GM12878 (cell line): Measurements from ENCODE around the gene TBPL2. TPM values are rescaled to one million over a fixed set of nuclear protein-coding genes. Genes with fewer than 3 reads are reported as not detected.

ENCODE experiments used
- ATAC-seq: fragments of 200-7000 bp; cut with Tn5 transposase; 3 replicates; pipeline ENCODE4 v1.9.1; 2020; ENCODE audit warnings: mild to moderate bottlenecking, moderate library complexity
- BruUV-seq: library from RNA; stranded (reverse); fragments of 400-500 nt; replicated peaks from 2 replicates; lab custom pipeline; 2021; lab: Mats Ljungman, UMichigan
- CTCF ChIA-PET: fragments of 300-600 bp; sonication (Branson Sonifier 250); formaldehyde crosslinking; extraction: SDS; loops from one replicate; lab custom pipeline; 2021; ENCODE audit warnings: inconsistent platforms; lab: Yijun Ruan, JAX
- POLR2A ChIA-PET: fragments of 350-600 bp; formaldehyde crosslinking; extraction: SDS; loops from one replicate; lab custom pipeline; 2021; ENCODE audit warnings: inconsistent platforms; lab: Charles Lee
- RAD21 ChIA-PET: fragments of 300-600 bp; sonication (Branson Sonifier 250); formaldehyde crosslinking; loops from one replicate; lab custom pipeline; 2023; ENCODE audit warnings: antibody characterized with exemption; ENCODE audit not compliant: unreplicated experiment; lab: Charles Lee
- SMC1A ChIA-PET: fragments of 300-600 bp; sonication (Branson Sonifier 250); formaldehyde crosslinking; loops from one replicate; lab custom pipeline; 2023; ENCODE audit not compliant: unreplicated experiment, uncharacterized antibody; lab: Charles Lee
- DNase-seq: peaks from one replicate; pipeline ENCODE4 v3.0.0-alpha.2; 2011; ENCODE audit warnings: low read depth, low spot score
- FAIRE-seq: peaks from 3 replicates; lab custom pipeline; 2011; peaks lifted over from hg19 to GRCh38; lab: Jason Lieb, UNC
- H2AFZ ChIP-seq: 2 replicates; pipeline ENCODE4 v1.6.0; 2011; ENCODE audit warnings: low read depth, low read length, control low read depth; ENCODE audit not compliant: control insufficient read depth
- H3K27ac ChIP-seq: 2 replicates; pipeline ENCODE4 v1.5.1; 2011; ENCODE audit warnings: control low read depth; ENCODE audit not compliant: control insufficient read depth, insufficient read depth
- H3K27me3 ChIP-seq, 2 experiments: replicated peaks in 1 of 2; 2 replicates each; pipeline versions ENCODE4 v1.6.0 to v1.6.1; 2011; ENCODE audit warnings: low read length in 1 of 2; ENCODE audit not compliant: control insufficient read depth in 2 of 2, insufficient read depth in 2 of 2
- H3K36me3 ChIP-seq, 2 experiments: 2 replicates each; pipeline ENCODE4 v1.5.1; 2011; ENCODE audit warnings: low read length in 1 of 2; ENCODE audit not compliant: control insufficient read depth in 2 of 2, insufficient read depth in 2 of 2
- H3K4me1 ChIP-seq: 2 replicates; pipeline ENCODE4 v1.6.1; 2011; ENCODE audit warnings: mild to moderate bottlenecking, low read length, moderate library complexity, mixed read lengths; ENCODE audit not compliant: control insufficient read depth, insufficient read depth
- H3K4me2 ChIP-seq: 2 replicates; pipeline ENCODE4 v1.6.0; 2011; ENCODE audit warnings: control low read depth; ENCODE audit not compliant: control insufficient read depth, insufficient read depth
- H3K4me3 ChIP-seq: fragments of 200-600 bp; sonication (generic); 2 replicates; pipeline ENCODE4 v1.5.1; 2016
- H3K79me2 ChIP-seq: 2 replicates; pipeline ENCODE4 v1.6.0; 2011; ENCODE audit warnings: low read length; ENCODE audit not compliant: control insufficient read depth, insufficient read depth
- H3K9ac ChIP-seq: 2 replicates; pipeline ENCODE4 v1.8.0; 2011; ENCODE audit warnings: low read length, control low read depth, mixed read lengths; ENCODE audit not compliant: control insufficient read depth, insufficient read depth
- H3K9me3 ChIP-seq: replicated peaks from 3 replicates; pipeline ENCODE4 v1.5.1; 2011; ENCODE audit warnings: mild to moderate bottlenecking, low read length; ENCODE audit not compliant: control insufficient read depth, insufficient read depth
- H4K20me1 ChIP-seq: 2 replicates; pipeline ENCODE4 v1.6.0; 2011; ENCODE audit not compliant: control insufficient read depth, insufficient read depth
- MEF2A ChIP-seq: IDR thresholded peaks from 2 replicates; pipeline ENCODE4 v1.6.1; 2011; ENCODE audit warnings: low read depth, mild to moderate bottlenecking, low read length, moderate library complexity; ENCODE audit not compliant: insufficient read depth
- RCOR1 ChIP-seq: conservative IDR thresholded peaks from 2 replicates; pipeline ENCODE4 v1.6.1; 2012; ENCODE audit warnings: low read depth, low read length, improper control_type of control experiment
- SIN3A ChIP-seq: IDR thresholded peaks from 2 replicates; pipeline ENCODE4 v1.6.1; 2012; ENCODE audit warnings: low read depth, low read length, improper control_type of control experiment
- ZBTB4 ChIP-seq: fragments of 450-650 bp; formaldehyde crosslinking; IDR thresholded peaks from 2 replicates; pipeline ENCODE4 v1.4.0; 2022; ENCODE audit warnings: mild to moderate bottlenecking, moderate library complexity
- WGBS: methylation state at CpG from one replicate; pipeline ENCODE4 v1.1.6; 2016; ENCODE audit warnings: low lambda C conversion rate; ENCODE audit not compliant: insufficient replicate concordance, insufficient coverage; ENCODE audit errors: missing lambda C conversion rate; 5-methylcytosine and 5-hydroxymethylcytosine counted together
- in situ Hi-C: fragments of 300-500 bp; cut with MboI; formaldehyde crosslinking; loops from 9 replicates; pipeline ENCODE4 v1.14.3; 2018; ENCODE audit warnings: mixed read lengths
- intact Hi-C: fragments of 100-400 bp; cut with micrococcal nuclease; formaldehyde crosslinking; loops from one replicate; pipeline ENCODE4 v1.14.2; 2022; ENCODE audit not compliant: unreplicated experiment
- polyA plus RNA-seq, 11 experiments: library from polyadenylated mRNA; depleted of rRNA in 4 of 11; unstranded in 6 of 11; stranded (reverse) in 5 of 11; fragments of >200 nt; fragmentation: Nextera tagmentation in 4 of 11; fragmentation: Illumina TruSeq in 1 of 11; extraction: Ambion mirVana in 4 of 11; extraction: Trizol in 1 of 11; gene quantifications; 1 replicate in 1 of 11; 2 replicates in 10 of 11; pipeline versions ENCODE4 v1.2.1 to v1.2.3, GENCODE V29; 2011 to 2016; ENCODE audit warnings: inconsistent platforms in 2 of 11, missing spikeins in 2 of 11, low read depth in 1 of 11
- total RNA-seq, 4 experiments: library from RNA; depleted of rRNA in 3 of 4; stranded (reverse); fragments of >200 nt in 3 of 4; fragmentation: Illumina TruSeq in 1 of 4; extraction: Trizol in 1 of 4; gene quantifications; 2 replicates each; pipeline versions ENCODE4 v1.2.1 to v1.2.3, GENCODE V29; 2013 to 2021

TBPL2 gene
- total and polyA plus RNA-seq, 10 of the 15 experiments (the other 5 are each of a cell fraction or from before 2014, with no cell fraction given): 0.41 TPM; not detected in 9

- Histone ChIP-seq H3K9me3 (no peaks in the 10 kb centered on the region), H3K36me3 (peaks cover 3 to 6% of the 10 kb centered on the region in 2 experiments), H4K20me1 (no peaks in the 10 kb centered on the region), H3K9ac (no peak overlapping the region), H2AFZ (no peak overlapping the region), H3K4me2 (no peak overlapping the region), H3K4me1 (no peaks in the 10 kb centered on the region), H3K27me3 (no peaks in the 10 kb centered on the region), H3K27ac (no peak overlapping the region), H3K4me3 (no peak overlapping the region), H3K79me2 (no peaks in the 10 kb centered on the region)
- intact Hi-C loops: no loop called here
- in situ Hi-C loops: no loop called here
- no peak for FAIRE-seq
- TF ChIP-seq SIN3A (no peak), MEF2A (no peak), ZBTB4 (CRISPR knock-in tag) (no peak), RCOR1 (no peak)
- ChIA-PET SMC1A (interaction anchor here (1.5 kb wide), 1 partner anchor 13 kb away, joined by 3 read pairs; no protein-coding TSS in a partner anchor), CTCF (interaction anchor here (0.9 to 1.1 kb wide), 2 partner anchors 14 to 35 kb away, joined by 3 to 4 read pairs; no protein-coding TSS in a partner anchor), RAD21 (no interaction called here), POLR2A (interaction anchor here (0.5 kb wide), 1 partner anchor 204 kb away, joined by 7 read pairs; no protein-coding TSS in a partner anchor)
- WGBS: 71% methylated on average over 2 of the region's 2 CpGs
- BruUV-seq: no TSS peak
- no peak for ATAC-seq
- no peak for DNase-seq
Observed at GRCh38 chr14:55381561-55381960, 58.9 kb downstream of the TBPL2 start.
